Tibial nerve (tissue), 3 donors: Measurements from ENCODE around the gene CD274.

ENCODE experiments used
- CTCF ChIP-seq, 5 experiments: fragments of 200-600 bp in 3 of 5; fragments of 450-650 bp in 2 of 5; sonication (generic) in 3 of 5; IDR thresholded peaks; one replicate each; pipeline ENCODE4 v1.5.1; 2016 to 2019; ENCODE audit warnings: antibody characterized with exemption in 5 of 5, mild to moderate bottlenecking in 3 of 5, moderate library complexity in 2 of 5
- POLR2A ChIP-seq, 2 donors: fragments of 450-650 bp; IDR thresholded peaks; one replicate each; pipeline ENCODE4 v1.6.1; 2017; ENCODE audit warnings: antibody characterized with exemption in 2 of 2, mild to moderate bottlenecking in 2 of 2, moderate library complexity in 2 of 2

GRCh38 chr9:5436441-5436840 is 13.9 kb upstream of the CD274 start:
- TF ChIP-seq CTCF (IDR thresholded peaks at IDR 0.05) (no peak), POLR2A (IDR thresholded peaks at IDR 0.05) (no peak)
